ENCODE results near the gene JKAMP. TPM values are rescaled to one million over a fixed set of nuclear protein-coding genes. Genes with fewer than 3 reads are reported as not detected.

Gene JKAMP
- total and polyA plus RNA-seq, 2 of the 8 experiments (the other 6 are each of a cell fraction or from before 2014, with no cell fraction given), result 34.9 to 182 TPM

GRCh38 chr14:59450716-59451115 lies 33.6 kb upstream of the JKAMP start:
- Histone ChIP-seq H4K5ac (ENCODE audit: insufficient read length, low read depth, low read length) (no peak overlapping the region), H2BK12ac (ENCODE audit: low read depth, low read length) (no peak overlapping the region), H3K23me2 (ENCODE audit: low read depth, low read length) (no peaks in the 10 kb centered on the region), H3K14ac (ENCODE audit: insufficient read length) (no peak overlapping the region), H3K4me1 (replicated peaks in 1 of 4; ENCODE audit: control insufficient read depth in 3 of 4, insufficient read depth in 4 of 4, low read length in 3 of 4) (no peaks in the 10 kb centered on the region), H3K56ac (replicated peaks; ENCODE audit: insufficient read length, low read depth, low read length) (no peak overlapping the region), H3K18ac (ENCODE audit: extremely low read depth, low read length) (no peak overlapping the region), H2BK15ac (ENCODE audit: low read length) (no peak overlapping the region), H3K4me2 (ENCODE audit: insufficient read depth in 1 of 2, low read depth in 2 of 2, low read length in 2 of 2) (no peak overlapping the region), H4K20me1 (replicated peaks in 1 of 2; ENCODE audit: control insufficient read depth in 1 of 2, insufficient read depth in 2 of 2, low read length in 2 of 2) (no peaks in the 10 kb centered on the region), H2BK20ac (ENCODE audit: low read length) (no peak overlapping the region), H3K27me3 (replicated peaks in 1 of 4; ENCODE audit: control insufficient read depth in 3 of 4, extremely low read depth in 1 of 4, insufficient read depth in 3 of 4, low read length in 3 of 4) (no peaks in the 10 kb centered on the region), H2AK5ac (ENCODE audit: low read depth, low read length) (no peak overlapping the region), H2AFZ (ENCODE audit: low read length) (no peak overlapping the region), H3K9ac (replicated peaks in 1 of 4; ENCODE audit: extremely low read depth in 1 of 4, low read depth in 3 of 4, low read length in 3 of 4) (no peak overlapping the region), H3K36me3 (ENCODE audit: control insufficient read depth in 2 of 4, insufficient read depth in 4 of 4, low read length in 3 of 4) (no peaks in the 10 kb centered on the region), H3K27ac (ENCODE audit: low read depth, low read length) (no peak overlapping the region), H3K79me2 (ENCODE audit: control insufficient read depth in 1 of 2, insufficient read depth in 2 of 2, low read length in 2 of 2) (no peaks in the 10 kb centered on the region), H2BK120ac (replicated peaks; ENCODE audit: low read depth, low read length) (no peak overlapping the region), H3K4ac (replicated peaks; ENCODE audit: insufficient read length, low read depth, low read length) (no peak overlapping the region), H3K4me3 (ENCODE audit: extremely low read depth in 1 of 4, insufficient read depth in 2 of 4, low read depth in 3 of 4, low read length in 4 of 4) (no peak overlapping the region), H4K8ac (ENCODE audit: extremely low read depth, insufficient read depth, low read length) (no peak overlapping the region), H3K23ac (ENCODE audit: insufficient read length) (no peak overlapping the region), H2BK5ac (ENCODE audit: low read depth, low read length) (no peak overlapping the region), H3K9me3 (ENCODE audit: insufficient read depth in 2 of 2, low read depth in 1 of 2, low read length in 1 of 2) (no peaks in the 10 kb centered on the region), H4K91ac (replicated peaks; ENCODE audit: insufficient read length, low read length) (no peak overlapping the region), H3K79me1 (ENCODE audit: low read depth, low read length) (no peaks in the 10 kb centered on the region)
- TF ChIP-seq MAFK (IDR thresholded peaks at IDR 0.05; ENCODE audit: low read depth, low read length), result no peak
- TF ChIP-seq JUND (IDR thresholded peaks at IDR 0.05; ENCODE audit: low read length), result no peak
- TF ChIP-seq GABPA (IDR thresholded peaks at IDR 0.05; ENCODE audit: borderline replicate concordance, insufficient read depth, low read length), result no peak
- no peak for TF ChIP-seq HDAC6 (IDR thresholded peaks at IDR 0.05; ENCODE audit: low read depth, low read length)
- no peak for TF ChIP-seq TAF1 (IDR thresholded peaks at IDR 0.05; ENCODE audit: low read depth, low read length)
- no peak for TF ChIP-seq CBX8 (IDR thresholded peaks at IDR 0.05; ENCODE audit: borderline replicate concordance, low read depth, low read length)
- POLR2A ChIA-PET (ENCODE audit: partially characterized antibody), result no interaction called here
- 77% methylated on average over 3 of the region's 3 CpGs; no CpG with 5 or more reads in 1 of the 2 experiments for WGBS, 2 experiments (ENCODE audit: extremely low coverage in 1 of 2, insufficient coverage in 1 of 2, insufficient read length in 1 of 2, insufficient replicate concordance in 2 of 2, low coverage in 1 of 2, low lambda C conversion rate in 2 of 2, missing lambda C conversion rate in 1 of 2)
- DNase-seq (ENCODE audit: low read depth in 1 of 2, low spot score in 2 of 2) (no peak), FAIRE-seq (no peak)
- CTCF ChIA-PET (ENCODE audit: partially characterized antibody), result interaction anchor here (1.8 kb wide), 1 partner anchor 321 kb away, joined by 6 read pairs; no protein-coding TSS in a partner anchor

Measured in H1 (cell line).